DND-41 (cell line): ENCODE data around the gene GSTM2.

Experiments used
- EZH2 ChIP-seq: IDR thresholded peaks from 3 replicates; pipeline ENCODE4 v1.6.1; 2012; ENCODE audit warnings: borderline replicate concordance, low read depth, mild to moderate bottlenecking, moderate library complexity, low read length, inconsistent platforms; ENCODE audit not compliant: severe bottlenecking
- TF ChIP-seq, protein P1 (sequence below): IDR thresholded peaks from 2 replicates; pipeline ENCODE4 v1.5.1; 2012; ENCODE audit warnings: borderline replicate concordance, low read length, moderate library complexity, mild to moderate bottlenecking; ENCODE audit not compliant: poor library complexity, severe bottlenecking; ENCODE audit errors: extremely low read depth

DNA sequence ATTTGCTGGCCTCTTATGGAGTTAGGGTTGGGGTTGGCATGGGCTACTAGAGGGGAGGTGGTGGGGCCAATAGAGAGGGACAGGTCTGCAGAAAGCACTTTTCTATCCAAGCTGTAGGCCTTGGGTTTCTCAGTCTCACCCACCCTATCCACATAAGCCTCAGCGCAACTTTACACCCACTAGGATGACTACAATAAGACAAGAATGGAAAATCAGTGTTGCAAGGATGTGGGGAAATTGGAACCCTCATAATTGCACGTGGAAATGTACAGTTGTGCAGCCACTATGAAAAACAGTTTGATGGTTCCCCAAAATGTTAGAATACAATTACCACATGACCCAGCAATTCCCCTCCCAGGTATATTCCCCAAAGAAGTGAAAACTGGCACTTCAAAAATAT is 26.0 kb upstream of the GSTM2 start:
- TF ChIP-seq, protein P1, sequence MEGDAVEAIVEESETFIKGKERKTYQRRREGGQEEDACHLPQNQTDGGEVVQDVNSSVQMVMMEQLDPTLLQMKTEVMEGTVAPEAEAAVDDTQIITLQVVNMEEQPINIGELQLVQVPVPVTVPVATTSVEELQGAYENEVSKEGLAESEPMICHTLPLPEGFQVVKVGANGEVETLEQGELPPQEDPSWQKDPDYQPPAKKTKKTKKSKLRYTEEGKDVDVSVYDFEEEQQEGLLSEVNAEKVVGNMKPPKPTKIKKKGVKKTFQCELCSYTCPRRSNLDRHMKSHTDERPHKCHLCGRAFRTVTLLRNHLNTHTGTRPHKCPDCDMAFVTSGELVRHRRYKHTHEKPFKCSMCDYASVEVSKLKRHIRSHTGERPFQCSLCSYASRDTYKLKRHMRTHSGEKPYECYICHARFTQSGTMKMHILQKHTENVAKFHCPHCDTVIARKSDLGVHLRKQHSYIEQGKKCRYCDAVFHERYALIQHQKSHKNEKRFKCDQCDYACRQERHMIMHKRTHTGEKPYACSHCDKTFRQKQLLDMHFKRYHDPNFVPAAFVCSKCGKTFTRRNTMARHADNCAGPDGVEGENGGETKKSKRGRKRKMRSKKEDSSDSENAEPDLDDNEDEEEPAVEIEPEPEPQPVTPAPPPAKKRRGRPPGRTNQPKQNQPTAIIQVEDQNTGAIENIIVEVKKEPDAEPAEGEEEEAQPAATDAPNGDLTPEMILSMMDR = no peak
- no peak for TF ChIP-seq EZH2
